ENCODE data around the gene SLIT3.
A peak's percentile ranks its signal among the peaks of the same experiment; 100 is the strongest.

GRCh38 chr5:169116961-169117461 is 183.9 kb downstream of the SLIT3 start:
- TF ChIP-seq POLR2A (IDR thresholded peaks at IDR 0.05; ENCODE audit: borderline replicate concordance, extremely low read depth, insufficient read depth, insufficient read length): no peak
- TF ChIP-seq, protein P1, sequence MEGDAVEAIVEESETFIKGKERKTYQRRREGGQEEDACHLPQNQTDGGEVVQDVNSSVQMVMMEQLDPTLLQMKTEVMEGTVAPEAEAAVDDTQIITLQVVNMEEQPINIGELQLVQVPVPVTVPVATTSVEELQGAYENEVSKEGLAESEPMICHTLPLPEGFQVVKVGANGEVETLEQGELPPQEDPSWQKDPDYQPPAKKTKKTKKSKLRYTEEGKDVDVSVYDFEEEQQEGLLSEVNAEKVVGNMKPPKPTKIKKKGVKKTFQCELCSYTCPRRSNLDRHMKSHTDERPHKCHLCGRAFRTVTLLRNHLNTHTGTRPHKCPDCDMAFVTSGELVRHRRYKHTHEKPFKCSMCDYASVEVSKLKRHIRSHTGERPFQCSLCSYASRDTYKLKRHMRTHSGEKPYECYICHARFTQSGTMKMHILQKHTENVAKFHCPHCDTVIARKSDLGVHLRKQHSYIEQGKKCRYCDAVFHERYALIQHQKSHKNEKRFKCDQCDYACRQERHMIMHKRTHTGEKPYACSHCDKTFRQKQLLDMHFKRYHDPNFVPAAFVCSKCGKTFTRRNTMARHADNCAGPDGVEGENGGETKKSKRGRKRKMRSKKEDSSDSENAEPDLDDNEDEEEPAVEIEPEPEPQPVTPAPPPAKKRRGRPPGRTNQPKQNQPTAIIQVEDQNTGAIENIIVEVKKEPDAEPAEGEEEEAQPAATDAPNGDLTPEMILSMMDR (IDR thresholded peaks at IDR 0.05 in 2 of 3, conservative IDR thresholded peaks at IDR 0.05 in 1 of 3; ENCODE audit: borderline replicate concordance in 1 of 3, insufficient read depth in 1 of 3, low read depth in 2 of 3, low read length in 2 of 3): peak; percentile 17 to 28 (median 22); a peak in 1 of 6 replicates
- TF ChIP-seq, protein P2, sequence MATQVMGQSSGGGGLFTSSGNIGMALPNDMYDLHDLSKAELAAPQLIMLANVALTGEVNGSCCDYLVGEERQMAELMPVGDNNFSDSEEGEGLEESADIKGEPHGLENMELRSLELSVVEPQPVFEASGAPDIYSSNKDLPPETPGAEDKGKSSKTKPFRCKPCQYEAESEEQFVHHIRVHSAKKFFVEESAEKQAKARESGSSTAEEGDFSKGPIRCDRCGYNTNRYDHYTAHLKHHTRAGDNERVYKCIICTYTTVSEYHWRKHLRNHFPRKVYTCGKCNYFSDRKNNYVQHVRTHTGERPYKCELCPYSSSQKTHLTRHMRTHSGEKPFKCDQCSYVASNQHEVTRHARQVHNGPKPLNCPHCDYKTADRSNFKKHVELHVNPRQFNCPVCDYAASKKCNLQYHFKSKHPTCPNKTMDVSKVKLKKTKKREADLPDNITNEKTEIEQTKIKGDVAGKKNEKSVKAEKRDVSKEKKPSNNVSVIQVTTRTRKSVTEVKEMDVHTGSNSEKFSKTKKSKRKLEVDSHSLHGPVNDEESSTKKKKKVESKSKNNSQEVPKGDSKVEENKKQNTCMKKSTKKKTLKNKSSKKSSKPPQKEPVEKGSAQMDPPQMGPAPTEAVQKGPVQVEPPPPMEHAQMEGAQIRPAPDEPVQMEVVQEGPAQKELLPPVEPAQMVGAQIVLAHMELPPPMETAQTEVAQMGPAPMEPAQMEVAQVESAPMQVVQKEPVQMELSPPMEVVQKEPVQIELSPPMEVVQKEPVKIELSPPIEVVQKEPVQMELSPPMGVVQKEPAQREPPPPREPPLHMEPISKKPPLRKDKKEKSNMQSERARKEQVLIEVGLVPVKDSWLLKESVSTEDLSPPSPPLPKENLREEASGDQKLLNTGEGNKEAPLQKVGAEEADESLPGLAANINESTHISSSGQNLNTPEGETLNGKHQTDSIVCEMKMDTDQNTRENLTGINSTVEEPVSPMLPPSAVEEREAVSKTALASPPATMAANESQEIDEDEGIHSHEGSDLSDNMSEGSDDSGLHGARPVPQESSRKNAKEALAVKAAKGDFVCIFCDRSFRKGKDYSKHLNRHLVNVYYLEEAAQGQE (IDR thresholded peaks at IDR 0.05; ENCODE audit: low read depth): no peak

Data from HCT116 (cell line).